Measurements from ENCODE around the gene PIEZO1. TPM values are rescaled to one million over a fixed set of nuclear protein-coding genes. Genes with fewer than 3 reads are reported as not detected.

PIEZO1 gene
- total RNA-seq, 1 donor = 197 TPM

DNA sequence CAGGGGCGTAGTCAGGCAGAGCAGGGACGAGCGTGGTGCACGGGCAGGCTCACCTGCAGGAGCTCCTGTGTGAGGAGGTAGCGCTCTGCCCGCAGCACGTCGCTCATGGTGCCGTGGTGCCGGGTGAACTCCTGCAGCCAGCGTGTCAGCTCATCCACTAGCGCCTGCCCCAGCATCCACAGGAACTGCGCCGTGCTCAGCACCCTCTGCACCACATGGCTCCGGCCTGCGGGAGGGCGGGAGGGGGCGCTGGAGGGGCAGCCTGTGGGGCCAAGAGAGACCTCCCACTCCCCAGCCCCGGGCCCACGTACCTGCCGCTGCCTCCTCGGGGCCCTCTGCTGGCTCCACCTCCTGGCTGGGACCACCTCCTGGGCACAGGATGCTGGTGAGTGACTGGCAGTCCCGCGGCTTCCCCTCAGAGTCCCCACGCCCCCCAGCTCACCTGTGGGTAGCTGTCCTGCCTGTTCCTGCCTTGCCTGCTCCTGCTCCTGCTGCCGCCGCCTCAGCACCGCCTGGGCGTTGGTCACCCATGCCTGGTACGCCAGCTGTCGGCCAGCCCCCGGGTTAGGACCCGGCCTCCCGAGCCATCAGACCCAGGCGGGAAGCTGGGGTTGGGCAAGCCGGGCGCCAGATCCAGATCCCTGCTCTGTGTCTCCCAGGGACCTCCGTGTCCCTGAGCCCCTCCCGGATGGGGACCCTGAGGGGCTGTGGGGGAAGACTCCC lies 62.1 kb downstream of the PIEZO1 start:
- TF ChIP-seq, protein P1, sequence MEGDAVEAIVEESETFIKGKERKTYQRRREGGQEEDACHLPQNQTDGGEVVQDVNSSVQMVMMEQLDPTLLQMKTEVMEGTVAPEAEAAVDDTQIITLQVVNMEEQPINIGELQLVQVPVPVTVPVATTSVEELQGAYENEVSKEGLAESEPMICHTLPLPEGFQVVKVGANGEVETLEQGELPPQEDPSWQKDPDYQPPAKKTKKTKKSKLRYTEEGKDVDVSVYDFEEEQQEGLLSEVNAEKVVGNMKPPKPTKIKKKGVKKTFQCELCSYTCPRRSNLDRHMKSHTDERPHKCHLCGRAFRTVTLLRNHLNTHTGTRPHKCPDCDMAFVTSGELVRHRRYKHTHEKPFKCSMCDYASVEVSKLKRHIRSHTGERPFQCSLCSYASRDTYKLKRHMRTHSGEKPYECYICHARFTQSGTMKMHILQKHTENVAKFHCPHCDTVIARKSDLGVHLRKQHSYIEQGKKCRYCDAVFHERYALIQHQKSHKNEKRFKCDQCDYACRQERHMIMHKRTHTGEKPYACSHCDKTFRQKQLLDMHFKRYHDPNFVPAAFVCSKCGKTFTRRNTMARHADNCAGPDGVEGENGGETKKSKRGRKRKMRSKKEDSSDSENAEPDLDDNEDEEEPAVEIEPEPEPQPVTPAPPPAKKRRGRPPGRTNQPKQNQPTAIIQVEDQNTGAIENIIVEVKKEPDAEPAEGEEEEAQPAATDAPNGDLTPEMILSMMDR (IDR thresholded peaks at IDR 0.05; ENCODE audit: insufficient read depth, low read depth, low read length) = no peak
- no peak overlapping the region for H3K4me3 ChIP-seq (ENCODE audit: low read depth, low read length)
- no peak for DNase-seq (ENCODE audit: low read depth)

GRCh38 chr16:88721815-88722755 lies 62.9 kb downstream of the PIEZO1 start:
- no peak overlapping the region for H3K4me3 ChIP-seq (ENCODE audit: low read depth, low read length)
- TF ChIP-seq, protein P1 (IDR thresholded peaks at IDR 0.05; ENCODE audit: insufficient read depth, low read depth, low read length) = no peak
- DNase-seq (ENCODE audit: low read depth) = no peak

- H3K4me3 ChIP-seq (ENCODE audit: low read depth, low read length) = no peak overlapping the region
- DNase-seq (ENCODE audit: low read depth) = no peak
- TF ChIP-seq, protein P1 (IDR thresholded peaks at IDR 0.05; ENCODE audit: insufficient read depth, low read depth, low read length) = no peak
Measured at GRCh38 chr16:88721236-88721635, 63.8 kb downstream of the PIEZO1 start.

- H3K4me3 ChIP-seq (ENCODE audit: low read depth, low read length) = no peak overlapping the region
- DNase-seq (ENCODE audit: low read depth) = no peak
- TF ChIP-seq, protein P1 (IDR thresholded peaks at IDR 0.05; ENCODE audit: insufficient read depth, low read depth, low read length) = no peak
Measured at GRCh38 chr16:88720396-88720970, 64.5 kb downstream of the PIEZO1 start.

- no peak overlapping the region for H3K4me3 ChIP-seq (ENCODE audit: low read depth, low read length)
- DNase-seq (ENCODE audit: low read depth) = no peak
- TF ChIP-seq, protein P1 (IDR thresholded peaks at IDR 0.05; ENCODE audit: insufficient read depth, low read depth, low read length) = no peak
Measured at GRCh38 chr16:88719933-88720296, 65.1 kb downstream of the PIEZO1 start.

DNA sequence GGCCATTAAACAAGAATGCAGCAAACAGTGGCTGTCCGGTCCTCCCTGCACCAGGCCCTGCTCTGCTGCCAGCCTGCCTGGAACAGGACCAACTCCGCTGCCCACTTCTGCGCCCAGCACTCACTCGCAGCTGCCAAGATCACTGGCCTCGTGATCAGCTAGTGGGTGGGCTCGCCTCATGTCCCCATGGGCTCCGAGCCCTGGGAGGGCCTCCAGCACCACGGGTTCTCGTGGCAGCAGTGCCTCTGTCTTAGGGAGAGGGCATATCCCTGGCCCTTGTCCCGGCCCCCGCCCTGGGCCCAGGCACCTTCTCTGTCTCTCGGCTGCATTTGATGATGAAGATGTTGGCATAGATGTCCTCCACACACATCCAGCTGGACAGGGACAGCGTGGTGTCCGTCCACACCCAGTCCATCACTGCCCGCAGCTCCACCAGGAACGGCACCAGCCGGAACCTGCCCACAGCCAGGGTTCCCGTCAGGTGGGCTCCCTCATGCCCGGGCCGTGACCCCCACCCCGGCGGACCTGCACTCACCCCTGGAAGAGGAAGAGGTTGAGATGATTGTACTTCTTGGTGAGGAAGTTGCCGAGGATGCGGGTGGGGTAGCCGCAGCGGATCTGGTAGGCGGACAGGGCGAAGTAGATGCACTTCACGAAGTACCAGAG lies 65.6 kb downstream of the PIEZO1 start:
- DNase-seq (ENCODE audit: low read depth) = no peak
- TF ChIP-seq, protein P1 (IDR thresholded peaks at IDR 0.05; ENCODE audit: insufficient read depth, low read depth, low read length) = no peak
- no peak overlapping the region for H3K4me3 ChIP-seq (ENCODE audit: low read depth, low read length)

Measured in fibroblast of villous mesenchyme (primary cell).